COLO829 (cell line): Measurements from ENCODE around the gene SREK1.
A peak's percentile ranks its signal among the peaks of the same experiment; 100 is the strongest.
"Not testable (repeated sequence)": the region's sequence is repeated elsewhere in the genome, so short reads cannot be mapped to it uniquely, and the experiment has no call there.

ENCODE experiments used
- DNase-seq: peaks from one replicate; pipeline ENCODE4 v3.0.0; 2012; ENCODE audit warnings: low spot score

SREK1 gene, protein sequence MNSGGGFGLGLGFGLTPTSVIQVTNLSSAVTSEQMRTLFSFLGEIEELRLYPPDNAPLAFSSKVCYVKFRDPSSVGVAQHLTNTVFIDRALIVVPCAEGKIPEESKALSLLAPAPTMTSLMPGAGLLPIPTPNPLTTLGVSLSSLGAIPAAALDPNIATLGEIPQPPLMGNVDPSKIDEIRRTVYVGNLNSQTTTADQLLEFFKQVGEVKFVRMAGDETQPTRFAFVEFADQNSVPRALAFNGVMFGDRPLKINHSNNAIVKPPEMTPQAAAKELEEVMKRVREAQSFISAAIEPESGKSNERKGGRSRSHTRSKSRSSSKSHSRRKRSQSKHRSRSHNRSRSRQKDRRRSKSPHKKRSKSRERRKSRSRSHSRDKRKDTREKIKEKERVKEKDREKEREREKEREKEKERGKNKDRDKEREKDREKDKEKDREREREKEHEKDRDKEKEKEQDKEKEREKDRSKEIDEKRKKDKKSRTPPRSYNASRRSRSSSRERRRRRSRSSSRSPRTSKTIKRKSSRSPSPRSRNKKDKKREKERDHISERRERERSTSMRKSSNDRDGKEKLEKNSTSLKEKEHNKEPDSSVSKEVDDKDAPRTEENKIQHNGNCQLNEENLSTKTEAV

DNA sequence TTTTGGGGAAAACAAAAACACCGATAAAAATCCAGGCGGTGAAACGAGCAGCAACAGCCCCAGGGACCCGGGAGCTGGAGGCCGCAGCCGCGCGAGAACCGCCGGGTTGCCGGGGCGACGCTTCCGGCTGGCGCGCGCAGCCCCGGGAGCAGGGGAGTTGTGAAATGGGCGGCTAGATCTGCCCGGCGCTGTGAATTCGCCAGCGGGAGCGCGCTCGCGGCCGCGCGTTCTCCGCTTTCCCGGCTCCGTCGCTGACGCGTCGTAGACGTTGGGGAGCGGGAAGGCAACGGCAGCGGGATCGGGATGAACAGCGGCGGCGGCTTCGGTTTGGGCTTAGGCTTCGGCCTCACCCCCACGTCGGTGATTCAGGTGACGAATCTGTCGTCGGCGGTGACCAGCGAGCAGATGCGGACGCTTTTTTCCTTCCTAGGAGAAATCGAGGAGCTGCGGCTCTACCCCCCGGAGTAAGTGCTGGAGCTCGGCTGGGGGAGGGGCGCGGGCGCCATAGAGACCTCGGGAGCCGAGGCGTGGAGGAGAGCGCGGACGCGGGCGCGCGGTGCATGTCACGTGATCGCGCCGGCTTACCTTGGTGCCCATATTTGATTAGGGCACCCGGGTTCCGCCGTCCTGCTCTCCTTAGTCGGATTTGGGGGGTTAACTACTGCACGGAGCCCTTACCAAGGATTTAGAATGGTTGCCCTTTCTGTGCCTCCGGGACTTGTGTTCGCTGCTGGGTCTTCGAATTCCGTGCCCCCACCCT is at the start of gene SREK1:
Gene SREK1 (plus strand): TSS at position 227 of the 760 bp plus-strand sequence. CDS start 77 bp downstream, at position 304.
- DNase-seq: peak; percentile 87

DNA sequence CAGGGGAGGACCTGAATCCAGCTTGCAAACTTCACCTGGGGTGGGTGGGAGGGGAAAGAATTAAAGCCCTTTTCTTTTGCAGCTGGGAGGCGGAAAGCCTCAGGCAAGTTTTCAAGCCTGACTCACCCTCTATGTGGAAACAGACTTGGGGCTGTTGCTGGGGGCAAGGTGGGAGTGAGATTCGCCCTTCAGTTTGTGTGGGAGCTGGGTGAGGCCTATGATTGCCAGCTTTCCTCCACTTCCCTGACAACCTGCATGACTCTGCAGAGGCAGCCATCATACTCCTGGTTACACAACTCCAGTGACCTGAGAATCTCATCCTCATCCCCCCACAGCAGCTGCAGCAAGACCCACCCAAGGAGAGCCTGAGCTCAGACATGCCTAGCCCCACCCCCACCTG is 43.2 kb upstream of the SREK1 start:
- no peak for DNase-seq

DNA sequence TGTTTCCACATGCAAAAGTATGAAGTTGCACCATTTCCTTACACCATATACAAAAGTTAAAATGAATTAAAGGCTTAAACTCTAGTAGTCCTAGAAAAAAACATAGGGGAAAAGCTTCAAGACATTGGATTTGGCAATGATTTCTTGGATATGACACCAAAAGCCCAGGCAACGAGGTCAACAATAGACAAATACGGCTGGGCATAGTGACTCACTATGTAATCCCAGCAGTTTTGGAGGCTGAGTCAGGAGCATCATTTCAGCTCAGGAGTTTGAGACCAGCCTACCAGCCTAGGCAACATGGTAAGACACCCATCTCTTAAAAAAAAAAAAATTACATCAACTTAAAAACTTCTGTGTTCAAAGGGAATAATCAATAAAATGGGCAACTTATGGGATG is 30.9 kb upstream of the SREK1 start:
- no peak for DNase-seq

DNA sequence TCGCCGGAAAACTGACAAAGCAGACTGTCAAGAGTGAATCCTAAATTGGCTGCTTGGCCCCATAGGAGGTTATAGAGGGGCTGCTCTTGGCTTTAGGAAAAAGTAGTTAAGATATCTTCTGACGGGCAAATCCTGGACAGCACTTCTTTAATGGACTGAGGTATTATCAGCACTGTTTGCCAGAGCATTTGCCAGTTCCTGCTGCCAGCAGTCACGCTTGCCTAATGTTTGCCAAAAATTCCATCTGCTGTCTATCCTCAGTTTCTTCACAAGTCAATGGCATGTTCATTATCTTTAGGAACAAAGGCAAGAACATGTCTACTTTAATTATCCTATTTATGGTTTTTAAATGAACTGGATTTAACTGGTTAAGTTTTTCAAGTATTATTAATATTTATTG is 25.8 kb upstream of the SREK1 start:
- DNase-seq: no peak

DNA sequence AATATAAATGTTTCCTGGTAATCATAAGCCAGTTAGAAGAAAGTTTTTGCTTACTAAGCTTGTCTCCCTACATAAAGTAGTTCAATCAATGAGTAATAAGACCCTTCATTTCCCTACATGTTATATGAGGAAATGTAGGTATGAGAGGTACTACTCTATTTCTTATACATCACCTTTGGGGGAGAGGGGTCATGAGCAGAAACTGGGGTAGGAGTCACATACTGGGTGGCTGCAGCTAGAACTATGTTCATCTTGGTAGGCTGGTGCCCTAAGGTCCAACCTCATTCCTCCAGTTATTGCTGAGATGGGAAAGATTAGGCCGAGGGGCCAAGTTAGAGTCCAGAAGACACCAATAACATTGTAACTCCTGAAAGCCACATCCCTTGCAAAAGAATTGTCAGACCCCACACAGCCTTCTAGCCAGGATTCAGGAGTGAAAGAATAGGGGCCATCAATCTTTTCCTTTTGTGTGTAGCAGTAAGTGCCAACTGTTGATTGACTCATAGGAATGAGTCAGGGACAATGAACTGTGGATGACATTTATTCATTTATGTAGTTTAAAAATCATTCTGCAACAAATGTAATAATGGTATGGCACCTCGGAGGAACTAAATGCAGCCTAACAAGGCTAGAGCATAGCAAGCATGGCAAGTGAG is 21.6 kb upstream of the SREK1 start:
- no peak for DNase-seq

DNA sequence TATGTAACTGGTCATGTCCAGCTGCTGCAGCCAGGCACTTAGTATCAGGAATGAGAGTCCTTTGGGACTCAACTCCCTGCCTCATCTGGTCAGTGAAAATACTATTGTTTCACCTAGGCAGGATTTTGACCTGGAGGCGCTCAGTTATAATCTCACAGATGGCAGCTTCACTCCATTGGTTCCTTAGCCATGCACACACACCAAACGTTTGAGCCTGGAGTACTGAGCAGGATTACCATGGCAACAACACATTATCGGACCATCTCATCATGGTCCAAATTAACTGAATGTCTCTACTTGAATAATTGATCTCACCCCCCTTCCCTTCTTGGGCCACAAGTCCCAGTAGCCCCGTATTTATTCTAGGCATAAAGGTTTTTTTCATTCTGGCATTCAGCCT is 15.0 kb upstream of the SREK1 start:
- no peak for DNase-seq

DNA sequence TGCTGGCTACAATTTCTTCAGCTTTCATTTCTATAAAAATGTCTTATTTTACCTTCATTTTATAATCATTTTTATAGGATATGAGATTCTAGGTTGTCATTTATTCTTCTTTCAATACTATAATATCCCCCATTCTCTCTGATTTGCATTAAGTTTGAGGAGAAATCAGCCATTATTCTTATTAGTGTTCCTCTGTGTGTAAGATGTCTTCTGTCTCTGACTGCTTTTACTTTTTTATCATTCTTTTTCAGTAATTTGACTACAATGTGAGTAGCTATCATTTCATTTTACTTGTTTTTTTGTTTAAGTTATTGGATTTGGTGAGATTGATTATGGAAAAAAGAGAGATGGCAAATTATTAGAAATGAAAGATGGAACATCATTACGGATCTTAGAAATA is 13.6 kb upstream of the SREK1 start:
- DNase-seq: no peak

DNA sequence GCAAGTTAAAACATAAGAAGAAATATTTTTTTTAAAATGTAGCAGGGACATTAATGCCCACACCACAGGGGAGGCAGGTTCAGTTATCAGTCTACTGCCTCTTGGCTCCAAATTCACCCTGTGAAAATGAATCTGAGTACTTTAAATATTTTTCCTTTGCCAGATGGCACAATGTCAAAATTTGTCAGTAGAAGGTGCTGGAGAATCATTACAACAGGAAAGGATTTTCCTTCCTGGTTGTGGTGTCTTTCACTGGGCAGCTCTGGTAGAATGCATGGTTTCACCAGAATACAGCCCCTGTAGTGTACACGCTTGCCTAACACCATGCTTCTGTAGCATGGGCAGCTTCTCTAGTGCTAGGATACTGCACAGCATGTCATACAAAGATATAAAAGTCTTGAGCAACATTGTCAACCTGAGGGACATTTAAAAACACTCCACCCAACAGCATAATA is 9.7 kb upstream of the SREK1 start:
- DNase-seq: no peak

DNA sequence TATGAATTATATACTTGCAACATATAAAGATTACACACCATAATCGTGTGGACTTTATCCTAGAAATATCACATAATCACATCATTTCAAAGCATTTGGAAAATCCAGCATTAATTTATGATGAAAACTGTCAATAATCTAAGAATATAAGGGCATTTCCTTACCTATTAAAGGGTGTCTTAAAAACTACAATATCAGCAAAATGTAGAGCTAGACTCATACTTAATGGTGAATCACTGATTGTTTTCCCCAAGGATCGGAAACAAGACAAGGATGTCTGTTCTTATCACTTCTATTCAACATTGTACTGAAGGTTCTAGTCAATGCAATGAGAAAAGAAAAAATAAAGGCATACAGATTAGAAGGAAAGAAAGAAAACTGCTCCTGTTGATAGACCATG is 8.0 kb upstream of the SREK1 start:
- DNase-seq: no peak

DNA sequence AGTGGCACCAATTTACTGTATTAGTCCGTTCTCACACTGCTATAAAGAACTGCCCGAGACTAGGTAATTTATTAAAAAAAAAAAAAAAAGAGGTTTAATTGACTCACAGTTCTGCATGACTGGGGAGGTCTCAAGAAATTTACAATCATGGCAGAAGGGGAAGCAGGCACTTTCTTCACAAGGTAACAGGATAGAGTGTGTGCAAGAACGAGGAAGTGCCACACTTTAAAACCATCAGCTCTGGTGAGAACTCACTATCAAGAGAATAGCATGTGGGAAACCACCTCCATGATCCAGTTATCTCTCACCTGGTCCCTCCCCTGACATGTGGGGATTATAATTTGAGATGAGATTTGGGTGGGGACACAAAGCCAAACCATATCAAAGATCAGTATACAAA is 7.2 kb upstream of the SREK1 start:
- DNase-seq: not testable (repeated sequence)

DNA sequence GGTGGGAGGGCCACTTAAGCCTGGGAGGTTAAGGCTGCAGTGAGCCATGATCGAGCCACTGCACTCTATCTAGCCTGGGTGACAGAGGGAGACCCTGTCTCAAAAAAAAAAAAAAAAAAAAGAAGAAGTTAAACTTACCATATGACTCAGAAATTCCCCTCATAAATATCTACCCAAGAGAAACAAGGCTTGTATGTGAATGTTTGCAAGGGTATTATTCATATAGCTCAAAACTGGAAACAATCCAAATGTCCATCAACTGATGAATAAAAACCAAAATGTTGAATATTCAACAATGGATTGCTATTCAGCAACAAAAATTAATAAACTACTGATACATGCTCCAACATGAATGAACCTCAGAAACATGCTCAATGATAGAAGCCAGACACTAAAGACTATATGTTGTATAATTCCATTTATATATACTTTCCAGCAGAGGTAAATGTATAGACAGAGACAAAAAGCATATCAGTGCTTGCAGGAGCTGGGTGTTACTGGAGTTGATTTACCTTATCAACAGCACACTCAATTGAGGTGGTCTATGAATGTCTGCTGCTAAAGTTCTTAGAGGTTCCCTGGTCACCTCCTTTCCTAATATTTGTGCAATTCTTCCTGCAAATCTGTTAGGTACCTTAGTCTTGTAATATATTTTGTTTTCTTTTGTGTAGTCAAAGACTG is 5.3 kb upstream of the SREK1 start:
- DNase-seq: peak; percentile 15

DNA sequence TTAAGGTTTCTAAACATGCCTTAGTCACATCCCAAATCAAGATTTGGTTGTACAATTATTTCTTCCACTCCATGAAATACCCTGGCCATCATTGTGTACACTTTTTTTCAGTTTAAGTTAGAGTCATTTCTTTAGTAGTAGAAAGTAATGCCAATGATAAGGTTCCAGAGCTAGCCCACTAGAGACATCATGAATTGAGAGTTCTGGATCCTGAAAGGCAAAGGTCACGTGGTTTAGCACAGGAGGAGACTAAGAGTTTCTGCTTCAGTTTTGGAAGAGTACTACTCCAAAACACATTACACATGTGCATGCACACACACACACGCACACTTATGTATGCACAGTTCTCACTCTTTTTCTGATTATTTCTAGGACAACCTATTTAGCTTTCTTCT is 4.8 kb upstream of the SREK1 start:
- no peak for DNase-seq

DNA sequence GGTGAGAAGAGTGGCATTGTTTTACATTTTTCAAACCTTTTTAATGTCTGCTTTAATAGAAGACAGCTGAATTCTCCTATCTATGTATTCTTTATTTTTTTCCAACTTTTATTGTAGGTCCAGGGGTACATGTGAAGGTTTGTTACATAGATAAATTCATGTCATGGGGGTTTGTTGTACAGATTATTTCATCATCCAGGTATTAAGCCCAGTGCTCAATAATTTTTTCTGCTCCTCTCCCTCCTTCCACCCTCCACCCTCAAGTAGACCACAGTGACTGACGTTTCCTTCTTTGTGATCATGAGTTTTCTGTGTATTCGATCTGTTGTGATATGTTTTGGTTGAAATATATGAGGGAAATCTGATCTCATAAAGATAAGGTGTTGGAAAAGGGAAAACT is 1.7 kb upstream of the SREK1 start:
- no peak for DNase-seq

DNA sequence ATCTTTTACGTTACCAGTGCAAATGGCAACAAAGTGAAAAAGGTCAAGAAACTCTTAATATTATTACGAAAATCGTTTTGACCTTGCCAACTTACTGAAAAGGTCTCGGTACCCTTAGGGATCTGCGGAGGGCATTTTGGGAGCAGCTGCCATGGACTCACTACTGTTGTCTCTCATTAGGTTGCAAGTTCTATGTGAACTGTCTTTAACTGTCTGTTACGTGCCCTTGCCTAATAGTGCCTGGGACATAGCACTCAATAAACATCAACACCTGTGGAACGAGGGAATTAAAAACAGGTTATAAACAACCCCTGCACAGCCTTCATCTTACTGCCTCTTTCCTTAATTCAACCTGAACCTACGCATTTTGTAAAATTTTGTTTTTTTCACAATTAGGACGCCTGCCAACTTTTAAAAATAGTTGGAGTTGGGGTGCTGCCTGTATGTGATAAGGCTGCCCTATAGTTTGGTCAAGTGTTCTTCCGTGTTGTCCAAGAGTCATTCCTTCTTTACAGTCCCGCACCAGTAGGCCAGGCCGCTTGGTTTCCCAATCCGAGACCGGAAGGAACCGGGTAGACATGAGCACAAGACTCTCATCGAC is 527 bp upstream of the SREK1 start:
- DNase-seq: no peak

DNA sequence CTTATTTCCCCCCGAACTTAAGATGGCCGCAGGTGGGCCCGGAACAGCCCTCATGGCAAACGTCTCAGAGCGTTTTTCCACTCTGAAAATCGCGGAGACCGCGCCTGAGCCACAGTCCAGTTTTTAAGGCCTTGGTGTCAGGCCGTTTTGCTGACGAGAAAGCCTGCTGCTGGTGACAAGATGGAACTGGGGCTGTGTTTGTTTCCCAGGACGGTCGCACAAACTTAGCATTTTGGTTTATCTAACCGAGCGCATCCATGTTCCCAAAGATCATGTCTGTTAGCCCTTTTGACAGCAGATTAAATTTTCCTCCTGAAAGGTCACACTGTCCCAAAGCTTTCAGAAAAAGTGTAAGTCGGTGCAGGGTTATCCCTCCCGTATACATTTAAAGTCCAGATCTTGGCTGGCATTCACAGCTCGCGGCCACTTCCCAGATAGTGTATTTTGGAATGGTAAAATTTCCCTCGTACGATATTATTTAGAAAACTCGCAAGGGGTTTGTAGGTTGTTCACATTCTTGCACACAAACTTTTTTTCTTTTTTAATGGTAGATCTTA is 812 bp downstream of the SREK1 start:
- DNase-seq: peak; percentile 15

DNA sequence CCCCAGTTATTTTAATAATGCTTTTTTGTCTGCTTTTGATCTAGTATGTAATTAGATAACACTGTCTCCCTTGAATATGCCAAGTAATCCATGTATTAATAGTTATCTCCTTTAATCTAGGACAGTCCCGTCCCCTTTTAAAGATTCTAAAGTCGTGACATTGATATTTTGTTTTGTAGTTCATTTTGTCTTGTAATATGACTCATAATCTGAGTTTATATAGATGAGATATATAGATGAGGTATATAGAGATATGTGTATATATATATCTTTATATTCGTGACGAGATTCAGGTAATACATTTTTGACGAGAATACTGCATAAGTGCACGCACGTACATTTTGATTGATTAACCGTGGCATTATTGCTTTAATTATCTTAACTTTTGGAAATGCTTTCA is 1.6 kb downstream of the SREK1 start:
- DNase-seq: no peak

DNA sequence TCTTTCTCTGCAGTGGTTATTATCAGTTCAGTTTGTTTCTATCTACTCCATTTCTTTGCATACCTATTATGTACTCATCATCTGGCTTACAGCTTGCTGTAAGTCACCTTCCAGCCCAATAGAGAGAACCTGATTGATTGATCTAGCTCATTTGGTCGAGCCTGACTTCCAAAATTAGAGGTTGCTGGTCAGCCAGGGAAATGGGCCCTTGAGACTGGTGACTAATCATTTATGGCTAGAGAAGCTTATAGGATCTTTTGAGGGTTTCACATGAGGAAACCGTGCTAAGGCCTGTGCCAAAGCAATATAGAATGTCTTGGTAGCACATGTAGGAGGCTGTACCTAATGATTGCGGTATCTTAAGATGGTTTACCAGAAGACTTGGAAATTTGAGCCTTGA is 5.8 kb downstream of the SREK1 start:
- DNase-seq: no peak

DNA sequence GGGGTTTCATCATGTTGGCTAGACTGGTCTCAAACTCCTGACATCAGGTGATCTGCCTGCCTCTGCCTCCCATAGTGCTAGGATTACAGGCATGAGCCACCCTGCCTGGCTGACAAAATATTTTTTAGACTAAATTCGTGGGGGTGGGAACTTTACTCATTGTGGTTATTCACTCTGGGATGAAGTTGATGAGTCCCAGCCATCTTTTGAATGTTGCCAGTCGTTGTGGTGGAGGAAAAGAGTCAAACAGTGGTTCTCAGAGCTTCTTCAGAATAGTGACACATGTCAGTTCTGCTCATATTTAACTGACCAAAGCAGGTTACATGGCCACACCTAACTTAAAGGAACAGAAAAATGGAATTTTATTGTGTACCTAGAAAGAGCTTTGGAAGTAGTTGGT is 6.9 kb downstream of the SREK1 start:
- no peak for DNase-seq

DNA sequence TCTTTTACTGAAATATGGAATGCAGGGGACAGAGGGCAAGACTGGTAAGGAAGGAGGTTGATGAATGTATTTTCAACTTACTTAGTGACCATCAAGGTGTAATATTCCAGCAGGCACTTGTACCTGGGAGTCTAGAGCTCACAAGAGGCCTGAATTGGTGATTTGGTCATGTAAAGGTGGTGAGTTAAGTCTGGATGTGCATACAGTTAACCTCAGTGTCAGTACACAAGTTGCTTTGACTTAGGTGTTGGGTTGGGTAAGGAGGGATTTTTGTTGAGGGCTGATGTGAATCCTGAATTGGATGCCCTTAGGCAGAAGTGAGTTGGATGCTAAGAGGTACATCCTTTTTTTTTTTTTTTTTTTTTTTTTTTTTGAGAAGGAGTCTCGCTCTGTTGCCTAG is 7.4 kb downstream of the SREK1 start:
- no peak for DNase-seq

DNA sequence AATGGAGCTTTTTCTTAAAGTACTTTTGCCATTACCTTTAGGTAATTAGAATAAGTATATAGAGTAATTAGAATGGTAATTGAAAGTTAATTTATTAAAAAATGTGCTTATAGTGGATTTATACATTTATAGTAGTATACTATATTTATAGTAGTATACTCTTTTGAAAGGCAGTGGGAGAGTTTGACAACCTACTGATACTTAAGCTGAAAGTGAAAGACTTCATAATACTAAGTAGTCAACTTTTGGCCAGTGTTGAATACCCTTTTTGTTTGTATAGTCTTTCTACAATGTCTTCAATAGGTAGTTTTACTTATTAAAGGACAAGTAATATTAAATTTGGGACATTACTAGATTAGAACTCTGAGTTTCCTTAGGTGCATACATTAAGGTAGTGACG is 12.9 kb downstream of the SREK1 start:
- DNase-seq: no peak

DNA sequence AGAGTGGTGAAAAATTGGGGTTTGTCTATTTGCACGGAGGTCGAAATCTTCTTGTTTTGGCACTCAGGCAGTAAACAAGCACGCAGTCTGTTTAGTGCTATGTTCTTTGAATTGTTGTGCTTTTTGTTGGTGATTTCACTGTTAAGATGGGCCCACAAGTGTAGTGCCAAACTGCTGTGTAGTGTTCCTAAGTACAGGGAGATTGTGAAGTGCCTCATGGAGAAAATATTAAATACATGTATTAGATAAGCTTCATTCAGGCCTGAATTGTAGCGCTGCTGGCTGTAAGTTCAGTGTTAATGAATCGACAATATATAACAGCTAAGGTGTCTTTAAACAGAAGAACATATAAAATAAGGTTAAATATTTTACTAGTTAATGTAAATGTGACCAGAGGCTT is 17.3 kb downstream of the SREK1 start:
- DNase-seq: no peak
